Activated CD4-positive, alpha-beta T cell treated with anti-CD3 and anti-CD28 coated beads for 1 hour (primary cell): ENCODE measurements around the gene AKR1E2.
"Not testable (repeated sequence)": the region's sequence is repeated elsewhere in the genome, so short reads cannot be mapped to it uniquely, and the experiment has no call there.

ENCODE experiments used
- DNase-seq: peaks from one replicate; pipeline ENCODE4 v3.0.0-alpha.2; 2020

AKR1E2 gene

GRCh38 chr10:4815646-4816180 is 10.3 kb upstream of the AKR1E2 start:
- not testable (repeated sequence) for DNase-seq

GRCh38 chr10:4816966-4817365 is 9.0 kb upstream of the AKR1E2 start:
- no peak for DNase-seq

GRCh38 chr10:4819067-4819466 is 6.9 kb upstream of the AKR1E2 start:
- DNase-seq = no peak

GRCh38 chr10:4819707-4820106 is 6.3 kb upstream of the AKR1E2 start:
- no peak for DNase-seq

- DNase-seq = no peak
These were observed 5.1 kb upstream of the AKR1E2 start for GRCh38 chr10:4820804-4821401.

GRCh38 chr10:4822208-4822607 is 3.8 kb upstream of the AKR1E2 start:
- no peak for DNase-seq

- DNase-seq = no peak
These were observed 1.2 kb upstream of the AKR1E2 start for GRCh38 chr10:4824791-4825310.

- no peak for DNase-seq
These were observed 545 bp upstream of the AKR1E2 start for GRCh38 chr10:4825456-4825867.

GRCh38 chr10:4826792-4827324 is 851 bp downstream of the AKR1E2 start:
- DNase-seq = no peak

GRCh38 chr10:4828005-4828404 is 2.0 kb downstream of the AKR1E2 start:
- no peak for DNase-seq

GRCh38 chr10:4830551-4830950 is 4.5 kb downstream of the AKR1E2 start:
- no peak for DNase-seq

- DNase-seq = no peak
These were observed 5.1 kb downstream of the AKR1E2 start for GRCh38 chr10:4831091-4831490.

GRCh38 chr10:4833286-4833685 is 7.3 kb downstream of the AKR1E2 start:
- no peak for DNase-seq

- no peak for DNase-seq
These were observed 8.9 kb downstream of the AKR1E2 start for GRCh38 chr10:4834898-4835405.

- no peak for DNase-seq
These were observed 9.5 kb downstream of the AKR1E2 start for GRCh38 chr10:4835494-4835918.

GRCh38 chr10:4836416-4836969 is 10.5 kb downstream of the AKR1E2 start:
- DNase-seq = no peak

- DNase-seq = no peak
These were observed 11.5 kb downstream of the AKR1E2 start for GRCh38 chr10:4837551-4837950.

- DNase-seq = no peak
These were observed 12.7 kb downstream of the AKR1E2 start for GRCh38 chr10:4838743-4839142.

GRCh38 chr10:4839353-4839752 is 13.3 kb downstream of the AKR1E2 start:
- no peak for DNase-seq

- no peak for DNase-seq
These were observed 14.1 kb downstream of the AKR1E2 start for GRCh38 chr10:4840151-4840550.

GRCh38 chr10:4843525-4844180 is 17.6 kb downstream of the AKR1E2 start:
- no peak for DNase-seq

GRCh38 chr10:4844864-4845263 is 18.9 kb downstream of the AKR1E2 start:
- DNase-seq = no peak

- DNase-seq = no peak
These were observed 19.8 kb downstream of the AKR1E2 start for GRCh38 chr10:4845766-4846165.

- DNase-seq = no peak
These were observed 20.8 kb downstream of the AKR1E2 start for GRCh38 chr10:4846775-4847174.
